Activated naive CD8-positive, alpha-beta T cell treated with anti-CD3 and anti-CD28 coated beads, Interleukin-2, amount 10 ng/mL, durations not matched to agents 7 days and 5 days (primary cell): Measurements from ENCODE around the gene DARS1. TPM values are rescaled to one million over a fixed set of nuclear protein-coding genes. Genes with fewer than 3 reads are reported as not detected.

Experiments
- ATAC-seq: fragments of 150-1000 bp; cut with Tn5 transposase; one replicate; pipeline ENCODE4 v1.10.0; 2021; ENCODE audit warnings: low read depth, moderate library complexity
- POLR2A ChIA-PET: fragments of 350-600 bp; sonication (Branson Sonifier 250); formaldehyde crosslinking; loops from one replicate; lab custom pipeline; 2021; ENCODE audit warnings: antibody characterized with exemption; lab: Charles Lee
- DNase-seq: peaks from one replicate; pipeline ENCODE4 v3.0.0; 2021
- H3K27ac Mint-ChIP-seq: one replicate; pipeline ENCODE4 v1.8.0; 2022; ENCODE audit warnings: mild to moderate bottlenecking, mixed read lengths
- H3K27me3 Mint-ChIP-seq: one replicate; pipeline ENCODE4 v1.8.0; 2022; ENCODE audit warnings: mild to moderate bottlenecking, moderate library complexity, mixed read lengths
- H3K36me3 Mint-ChIP-seq: one replicate; pipeline ENCODE4 v1.8.0; 2021; ENCODE audit warnings: mild to moderate bottlenecking, mixed read lengths
- H3K4me1 Mint-ChIP-seq: one replicate; pipeline ENCODE4 v1.8.0; 2021; ENCODE audit warnings: mixed read lengths
- H3K4me3 Mint-ChIP-seq: one replicate; pipeline ENCODE4 v1.8.0; 2022; ENCODE audit warnings: mild to moderate bottlenecking, moderate library complexity, mixed read lengths
- H3K9me3 Mint-ChIP-seq: one replicate; pipeline ENCODE4 v1.8.0; 2021; ENCODE audit warnings: mixed read lengths
- total RNA-seq, 2 experiments: library from RNA; stranded (reverse); gene quantifications; one replicate each; pipeline ENCODE4 v1.2.3, GENCODE V29; 2021

Gene DARS1
- total RNA-seq, result 100 to 1,000 TPM; 117 to 118 TPM

DNA sequence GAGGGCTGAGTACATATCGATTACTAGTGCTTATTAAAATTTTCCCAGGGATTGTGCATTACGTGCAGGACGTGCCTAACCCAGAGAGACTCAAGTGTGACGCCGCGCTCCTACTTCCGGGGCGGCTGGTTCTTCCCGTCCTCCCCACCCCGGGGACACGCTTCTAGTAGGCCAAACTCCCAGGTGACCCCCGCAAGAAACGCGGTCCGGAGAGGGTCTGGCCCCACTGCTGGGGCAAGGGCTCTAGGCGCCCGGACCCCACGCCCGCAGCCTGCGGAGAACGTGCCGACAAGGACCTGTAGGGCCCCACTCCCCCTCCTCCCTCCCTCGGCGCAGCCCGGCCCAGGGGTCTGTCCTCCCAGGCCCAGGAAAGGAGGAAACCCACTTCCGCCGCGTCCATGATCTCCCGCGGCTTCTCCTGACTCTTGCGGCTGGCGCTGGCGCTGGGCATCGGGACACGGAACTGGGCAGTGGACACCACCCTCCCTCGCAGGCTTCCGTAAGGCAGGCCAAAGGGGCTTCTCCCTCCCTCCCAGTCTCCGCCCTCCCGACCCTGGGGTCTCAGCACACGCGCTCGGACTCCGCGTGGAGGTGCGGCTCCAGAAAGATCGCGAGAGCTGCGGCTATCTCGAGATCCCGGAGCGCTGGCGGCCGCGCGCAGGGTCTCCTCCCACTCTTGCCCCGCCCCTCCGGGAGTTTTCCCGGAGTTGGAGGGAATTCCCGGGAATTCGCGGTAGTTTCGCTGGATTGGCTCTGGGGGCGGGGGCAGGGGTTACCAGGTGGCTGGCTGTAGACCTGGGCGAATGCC is at the start of gene DARS1:
Gene DARS1 (minus strand): TSS at position 609 of the 808 bp plus-strand sequence. CDS start 158 bp downstream, at position 451.
- Mint-ChIP-seq H3K36me3 (peaks cover 33% of the 10 kb centered on the region), H3K4me1 (peaks cover 30% of the 10 kb centered on the region)
- peak; percentile 89 for DNase-seq

GRCh38 chr2:136034629-136035028 is 49.2 kb upstream of the DARS1 start:
- POLR2A ChIA-PET, result no interaction called here
- Mint-ChIP-seq H3K4me1 (peaks cover 7% of the 10 kb centered on the region), H3K27ac (no peak overlapping the region), H3K36me3 (peaks cover 12% of the 10 kb centered on the region), H3K9me3 (peaks cover 7% of the 10 kb centered on the region), H3K27me3 (peaks cover 5% of the 10 kb centered on the region), H3K4me3 (no peak overlapping the region)
- ATAC-seq (peak; percentile 47), DNase-seq (no peak)

More for the DNA sequence above, at the start of gene DARS1:
- ATAC-seq, result peak; percentile 85
- H3K27ac Mint-ChIP-seq, result peak within 1 kb of the TSS; percentile 98
- H3K27me3 Mint-ChIP-seq, result no peaks in the 10 kb centered on the region
- POLR2A ChIA-PET, result interaction anchor here (0.8 to 3.9 kb wide), 19 partner anchors 11 to 152 kb away, joined by 3 to 14 read pairs (median 4); no protein-coding TSS in a partner anchor
- H3K9me3 Mint-ChIP-seq, result no peaks in the 10 kb centered on the region
- peak within 1 kb of the TSS; percentile 88 for H3K4me3 Mint-ChIP-seq

- H3K27ac Mint-ChIP-seq, result no peak overlapping the region
- H3K27me3 Mint-ChIP-seq, result no peaks in the 10 kb centered on the region
- POLR2A ChIA-PET, result interaction anchor here (0.7 kb wide), 1 partner anchor 62 kb away, joined by 3 read pairs; no protein-coding TSS in a partner anchor
- no peak overlapping the region for H3K4me3 Mint-ChIP-seq
- no peak for ATAC-seq
- peaks cover 5% of the 10 kb centered on the region for H3K9me3 Mint-ChIP-seq
- peaks cover 9% of the 10 kb centered on the region for H3K4me1 Mint-ChIP-seq
- peaks cover 8% of the 10 kb centered on the region for H3K36me3 Mint-ChIP-seq
- DNase-seq, result no peak
These were observed 47.5 kb upstream of the DARS1 start for GRCh38 chr2:136032817-136033535.

DNA sequence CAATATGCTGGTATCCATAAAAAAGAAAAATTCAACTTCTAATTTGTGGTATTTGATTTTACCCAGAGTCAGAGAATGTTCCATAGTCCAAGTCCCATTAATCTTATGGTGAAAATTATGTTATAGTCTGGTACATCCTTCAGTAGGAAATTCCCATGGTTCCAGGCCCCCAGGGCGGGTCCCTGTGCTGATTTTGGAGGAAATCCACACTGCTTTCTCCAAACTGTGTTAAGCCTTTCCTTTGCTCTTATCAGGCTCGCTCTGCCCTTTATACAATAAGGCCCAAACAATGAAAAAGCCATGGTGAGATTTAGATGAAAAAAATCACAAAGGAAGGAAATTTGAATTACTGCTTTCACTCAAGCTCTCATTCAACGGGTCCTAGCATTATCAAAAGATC is 46.8 kb upstream of the DARS1 start:
- H3K4me1 Mint-ChIP-seq, result peaks cover 9% of the 10 kb centered on the region
- ATAC-seq, result no peak
- POLR2A ChIA-PET, result no interaction called here
- H3K4me3 Mint-ChIP-seq, result no peak overlapping the region
- H3K27ac Mint-ChIP-seq, result no peak overlapping the region
- H3K27me3 Mint-ChIP-seq, result no peaks in the 10 kb centered on the region
- peaks cover 3% of the 10 kb centered on the region for H3K9me3 Mint-ChIP-seq
- peaks cover 6% of the 10 kb centered on the region for H3K36me3 Mint-ChIP-seq
- DNase-seq, result no peak

- Mint-ChIP-seq H3K9me3 (peaks cover 3% of the 10 kb centered on the region), H3K4me3 (no peak overlapping the region), H3K36me3 (peaks cover 6% of the 10 kb centered on the region), H3K4me1 (peaks cover 9% of the 10 kb centered on the region), H3K27me3 (no peaks in the 10 kb centered on the region), H3K27ac (no peak overlapping the region)
- no peak for DNase-seq
- POLR2A ChIA-PET, result interaction anchor here (0.9 kb wide), 1 partner anchor 14 kb away, joined by 4 read pairs; no protein-coding TSS in a partner anchor
- ATAC-seq, result no peak
These were observed 46.3 kb upstream of the DARS1 start for GRCh38 chr2:136031711-136032110.

DNA sequence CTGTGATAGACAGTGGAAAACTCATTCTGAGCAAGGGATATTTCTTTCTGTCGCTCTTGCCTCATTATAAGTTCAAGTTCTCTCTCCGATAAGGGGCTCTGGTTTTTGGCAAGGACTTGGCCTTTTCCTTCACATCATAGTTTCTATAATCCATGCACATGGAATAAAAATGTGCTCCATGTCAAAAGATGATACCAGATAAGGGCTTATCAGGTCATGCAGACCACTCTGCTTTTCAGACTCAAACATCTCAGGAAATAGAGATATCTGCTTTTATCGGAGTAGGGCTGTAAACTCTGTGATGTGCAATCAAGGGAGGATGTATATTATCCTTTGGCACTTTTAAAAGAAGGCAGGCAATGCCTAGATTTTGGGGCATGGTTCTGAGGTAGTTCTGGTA is 45.0 kb upstream of the DARS1 start:
- ATAC-seq, result no peak

GRCh38 chr2:136029149-136029548 is 43.7 kb upstream of the DARS1 start:
- H3K9me3 Mint-ChIP-seq, result peaks cover 3% of the 10 kb centered on the region

More for the DNA sequence above, 45.0 kb upstream of the DARS1 start:
- POLR2A ChIA-PET, result no interaction called here
- DNase-seq, result no peak
- Mint-ChIP-seq H3K9me3 (peaks cover 3% of the 10 kb centered on the region), H3K27me3 (no peaks in the 10 kb centered on the region), H3K36me3 (peaks cover 6% of the 10 kb centered on the region), H3K27ac (no peak overlapping the region), H3K4me3 (no peak overlapping the region), H3K4me1 (peaks cover 9% of the 10 kb centered on the region)

DNA sequence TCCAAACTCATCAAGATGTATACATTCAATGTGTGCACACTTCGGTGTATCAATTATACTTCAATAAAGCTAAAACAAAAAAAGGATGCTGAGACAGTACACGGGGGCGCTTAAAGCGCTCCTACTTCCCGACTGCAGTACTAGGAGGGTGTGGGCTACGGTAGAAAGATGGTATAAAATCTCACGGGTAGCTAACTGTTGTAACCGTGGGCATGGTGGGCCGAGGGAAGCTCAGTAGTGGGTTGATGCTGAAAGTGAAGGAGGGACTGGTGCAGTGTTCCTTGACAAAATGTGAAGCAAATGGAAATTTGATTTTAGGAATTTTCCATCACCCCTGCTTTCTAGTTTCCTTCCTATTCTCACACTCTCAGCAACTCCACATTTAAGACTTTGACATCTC is 42.6 kb upstream of the DARS1 start:
- no peak overlapping the region for H3K4me3 Mint-ChIP-seq
- peaks cover 8% of the 10 kb centered on the region for H3K4me1 Mint-ChIP-seq
- DNase-seq (no peak), ATAC-seq (no peak)
- no peak overlapping the region for H3K27ac Mint-ChIP-seq
- no peaks in the 10 kb centered on the region for H3K27me3 Mint-ChIP-seq
- POLR2A ChIA-PET, result interaction anchor here (0.6 to 0.8 kb wide), 2 partner anchors 23 kb away, joined by 3 read pairs; no protein-coding TSS in a partner anchor
- H3K9me3 Mint-ChIP-seq, result peaks cover 5% of the 10 kb centered on the region
- H3K36me3 Mint-ChIP-seq, result peaks cover 6% of the 10 kb centered on the region

More at GRCh38 chr2:136029149-136029548, 43.7 kb upstream of the DARS1 start:
- no peak for DNase-seq
- no peak overlapping the region for H3K27ac Mint-ChIP-seq
- no peak overlapping the region for H3K4me3 Mint-ChIP-seq
- peaks cover 7% of the 10 kb centered on the region for H3K4me1 Mint-ChIP-seq
- no peaks in the 10 kb centered on the region for H3K27me3 Mint-ChIP-seq
- H3K36me3 Mint-ChIP-seq, result peaks cover 6% of the 10 kb centered on the region
- no peak for ATAC-seq
- POLR2A ChIA-PET, result no interaction called here

GRCh38 chr2:136027112-136027511 is 41.7 kb upstream of the DARS1 start:
- H3K4me1 Mint-ChIP-seq, result peaks cover 11% of the 10 kb centered on the region
- DNase-seq (no peak), ATAC-seq (no peak)
- H3K27me3 Mint-ChIP-seq, result peaks cover 2% of the 10 kb centered on the region
- POLR2A ChIA-PET, result no interaction called here
- H3K27ac Mint-ChIP-seq, result no peak overlapping the region
- no peak overlapping the region for H3K4me3 Mint-ChIP-seq
- peaks cover 6% of the 10 kb centered on the region for H3K36me3 Mint-ChIP-seq
- H3K9me3 Mint-ChIP-seq, result peaks cover 5% of the 10 kb centered on the region

DNA sequence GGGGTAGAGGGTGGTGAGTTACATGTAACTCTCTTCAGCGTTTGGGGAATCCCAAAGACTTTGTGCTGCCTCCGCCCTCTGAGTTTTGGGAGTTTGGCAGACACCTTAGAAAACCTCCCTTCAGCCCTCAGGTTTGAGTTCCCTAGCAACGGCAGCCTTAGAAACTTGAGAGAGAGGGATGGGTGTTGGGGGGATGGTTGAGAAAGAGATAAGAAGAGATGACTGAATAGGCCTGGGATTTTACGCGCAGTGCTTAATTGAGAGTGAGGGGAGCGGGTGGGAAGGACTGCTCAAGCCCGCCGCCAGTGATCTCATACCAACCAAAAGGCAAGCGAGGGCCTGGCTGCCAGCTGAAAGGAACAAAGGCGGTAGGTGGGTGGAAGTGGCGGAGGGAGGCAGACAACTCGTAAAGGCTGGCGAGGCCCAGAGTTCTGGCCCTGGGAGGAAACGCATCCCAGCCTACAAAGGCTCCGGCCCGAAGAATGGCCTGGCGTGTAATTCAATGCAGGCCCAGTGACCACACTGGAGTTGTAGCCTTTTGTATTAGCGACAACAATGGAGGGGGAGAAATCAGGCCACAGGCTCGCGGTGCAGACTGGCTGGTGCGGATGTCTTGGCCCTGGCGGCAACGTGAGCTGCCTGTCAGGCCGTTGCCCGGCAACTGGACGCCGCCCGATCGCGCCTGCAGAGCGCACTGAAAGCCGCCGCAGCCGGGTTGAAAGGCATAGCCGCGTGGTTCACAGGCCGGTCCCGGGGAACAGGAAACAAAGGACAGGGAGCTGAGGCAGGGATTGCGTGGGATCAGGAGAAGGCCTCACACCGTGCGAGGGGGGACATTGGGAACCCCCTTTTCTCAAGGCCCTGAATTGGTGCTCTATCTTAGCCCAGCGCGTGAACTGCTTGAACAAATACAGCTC is 39.9 kb upstream of the DARS1 start:
- DNase-seq (peak; percentile 61), ATAC-seq (peak; percentile 86)
- peaks cover 4% of the 10 kb centered on the region for H3K27me3 Mint-ChIP-seq
- peaks cover 7% of the 10 kb centered on the region for H3K4me1 Mint-ChIP-seq
- POLR2A ChIA-PET, result interaction anchor here (1.1 to 1.3 kb wide), 2 partner anchors 24 to 357 kb away, joined by 3 to 4 read pairs; no protein-coding TSS in a partner anchor
- H3K9me3 Mint-ChIP-seq, result peaks cover 5% of the 10 kb centered on the region
- peak overlapping the region; percentile 28 for H3K4me3 Mint-ChIP-seq
- H3K27ac Mint-ChIP-seq, result no peak overlapping the region
- peaks cover 6% of the 10 kb centered on the region for H3K36me3 Mint-ChIP-seq

DNA sequence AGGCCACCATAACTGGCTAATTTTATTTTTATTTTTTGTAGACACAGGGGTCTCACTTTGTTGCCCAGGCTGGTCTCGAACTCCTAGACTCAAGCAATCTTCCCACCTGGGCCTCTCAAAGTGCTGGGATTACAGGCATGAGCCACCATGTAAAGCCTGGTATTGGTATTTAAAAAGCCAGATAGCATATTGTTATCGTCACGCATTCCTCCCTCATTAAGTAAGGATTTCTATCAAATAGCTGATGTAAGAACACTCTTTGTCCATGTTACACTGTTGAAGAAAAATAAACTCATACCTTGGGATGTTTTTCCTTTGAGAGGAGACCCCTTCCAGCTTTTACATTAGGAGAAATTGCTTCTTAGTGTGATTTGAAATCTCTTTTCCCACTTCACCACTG is 39.2 kb upstream of the DARS1 start:
- no peak for ATAC-seq
- H3K4me3 Mint-ChIP-seq, result no peak overlapping the region
- DNase-seq, result no peak
- H3K4me1 Mint-ChIP-seq, result peaks cover 7% of the 10 kb centered on the region
- peaks cover 5% of the 10 kb centered on the region for H3K9me3 Mint-ChIP-seq
- POLR2A ChIA-PET, result interaction anchor here (1.3 kb wide), 1 partner anchor 25 kb away, joined by 4 read pairs; no protein-coding TSS in a partner anchor
- H3K27ac Mint-ChIP-seq, result no peak overlapping the region
- H3K27me3 Mint-ChIP-seq, result peaks cover 4% of the 10 kb centered on the region
- H3K36me3 Mint-ChIP-seq, result peaks cover 4% of the 10 kb centered on the region

DNA sequence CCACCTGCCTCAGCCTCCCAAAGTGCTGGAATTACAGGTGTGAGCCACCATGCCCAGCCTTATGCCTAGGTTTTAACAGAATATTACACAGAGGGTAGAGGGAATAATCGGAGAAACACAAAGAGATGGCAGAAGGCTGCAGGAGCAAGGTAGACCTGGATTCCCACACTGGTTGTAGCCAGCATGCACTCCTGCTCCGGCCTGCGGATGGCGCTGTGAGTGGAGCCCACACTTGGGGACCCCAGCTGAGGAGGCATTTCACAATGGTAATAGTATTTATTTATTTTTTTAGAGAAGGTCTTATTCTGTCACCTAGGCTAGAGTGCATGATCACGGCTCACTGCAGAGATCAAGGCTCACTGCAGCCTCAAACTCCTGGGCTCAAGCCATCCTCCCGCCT is 38.8 kb upstream of the DARS1 start:
- ATAC-seq, result no peak
- Mint-ChIP-seq H3K36me3 (peaks cover 3% of the 10 kb centered on the region), H3K4me3 (no peak overlapping the region), H3K9me3 (peaks cover 4% of the 10 kb centered on the region), H3K4me1 (peaks cover 7% of the 10 kb centered on the region), H3K27me3 (peaks cover 6% of the 10 kb centered on the region), H3K27ac (no peak overlapping the region)
- POLR2A ChIA-PET, result no interaction called here
- DNase-seq, result no peak
